Right cardiac atrium (tissue), 5 donors: ENCODE results near the gene CCDC33. TPM values are rescaled to one million over a fixed set of nuclear protein-coding genes. Genes with fewer than 3 reads are reported as not detected.
"Not testable (repeated sequence)": the region's sequence is repeated elsewhere in the genome, so short reads cannot be mapped to it uniquely, and the experiment has no call there.

ENCODE experiments used
- ATAC-seq, 2 donors: fragments of 200-7000 bp; cut with Tn5 transposase; one replicate each; pipeline versions ENCODE4 v1.8.0 to v1.9.1; 2020; ENCODE audit warnings: moderate library complexity in 2 of 2, mild to moderate bottlenecking in 1 of 2
- DNase-seq, 3 donors: peaks; one replicate each; pipeline ENCODE4 v3.0.0-alpha.2; 2020
- H3K27ac ChIP-seq: one replicate; pipeline ENCODE4 v1.5.1; 2013; ENCODE audit warnings: mild to moderate bottlenecking, low read length, control low read depth, moderate library complexity
- H3K27me3 ChIP-seq: one replicate; pipeline ENCODE4 v1.6.1; 2013; ENCODE audit not compliant: control insufficient read depth, insufficient read depth
- H3K4me1 ChIP-seq: one replicate; pipeline ENCODE4 v1.6.1; 2013; ENCODE audit warnings: low read length; ENCODE audit not compliant: control insufficient read depth, insufficient read depth
- H3K4me3 ChIP-seq: one replicate; pipeline ENCODE4 v1.5.1; 2013; ENCODE audit warnings: low read length, control low read depth
- H3K9me3 ChIP-seq: one replicate; pipeline ENCODE4 v1.6.1; 2013; ENCODE audit warnings: low read length; ENCODE audit not compliant: control insufficient read depth
- WGBS: extraction: QIAGEN DNeasy Blood & Tissue Kit; methylation state at CpG from one replicate; pipeline ENCODE4 v1.1.7; 2013; 5-methylcytosine and 5-hydroxymethylcytosine counted together
- intact Hi-C, 4 donors: fragments of 100-400 bp; cut with DNase I; formaldehyde crosslinking; loops; one replicate each; pipeline versions ENCODE4 v1.11.0 to v1.14.0; 2022 to 2023
- polyA plus RNA-seq: library from polyadenylated mRNA; stranded (reverse); fragments of 200-250 nt; gene quantifications from one replicate; pipeline ENCODE4 v1.2.3, GENCODE V29; 2013
- total RNA-seq, 4 donors: library from RNA; stranded (reverse); fragmentation: NEBNext Ultra II Directional; extraction: Animal tissue kit (Norgen Biotek cat#: 25700); gene quantifications; one replicate each; pipeline ENCODE4 v1.2.1, GENCODE V29; 2021
- donor health status: healthy with polysubstance abuse.
- donor health status: DM: no; HTN: yes; CAD: no.
- donor health status: DM: no; HTN: no; CAD: no.
- donor health status: DM: no; HTN: yes; CAD: no; lungs with severe emphysema.
- donor health status: DM: yes; HTN: yes; CAD: no.

Gene CCDC33
- total and polyA plus RNA-seq, 5 donors, result 0.07 TPM; not detected in 4

DNA sequence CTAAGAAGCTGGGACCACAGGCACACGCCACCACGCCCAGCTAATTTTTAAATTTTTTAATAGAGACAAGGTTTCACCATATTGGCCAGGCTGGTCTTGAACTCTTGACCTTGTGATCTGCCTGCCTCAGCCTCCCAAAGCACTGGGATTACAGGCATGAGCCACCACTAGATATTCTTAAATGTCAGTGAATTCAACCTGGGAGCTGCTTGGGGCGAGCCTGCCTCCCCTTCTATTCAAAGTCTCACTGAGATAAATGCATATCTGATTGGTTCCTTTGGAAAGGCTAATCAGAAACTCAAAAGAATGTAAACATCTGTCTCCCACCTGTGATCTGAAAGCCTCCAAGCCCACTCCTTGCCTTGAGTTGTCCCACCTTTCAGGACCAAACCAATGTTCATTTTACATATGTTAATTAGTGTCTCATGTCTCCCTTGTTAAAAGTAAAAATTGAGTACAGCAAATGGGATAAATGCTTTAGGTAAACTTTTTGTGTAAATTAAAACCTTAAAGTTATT, 116.3 kb downstream of the CCDC33 start:
- Histone ChIP-seq H3K9me3 (no peaks in the 10 kb centered on the region), H3K4me3 (no peak overlapping the region), H3K27me3 (no peaks in the 10 kb centered on the region), H3K4me1 (no peaks in the 10 kb centered on the region), H3K27ac (no peak overlapping the region)
- intact Hi-C loops, result no loop called here
- no peak for ATAC-seq
- WGBS, result 70% methylated on average over 3 of the region's 3 CpGs
- DNase-seq, result no peak

DNA sequence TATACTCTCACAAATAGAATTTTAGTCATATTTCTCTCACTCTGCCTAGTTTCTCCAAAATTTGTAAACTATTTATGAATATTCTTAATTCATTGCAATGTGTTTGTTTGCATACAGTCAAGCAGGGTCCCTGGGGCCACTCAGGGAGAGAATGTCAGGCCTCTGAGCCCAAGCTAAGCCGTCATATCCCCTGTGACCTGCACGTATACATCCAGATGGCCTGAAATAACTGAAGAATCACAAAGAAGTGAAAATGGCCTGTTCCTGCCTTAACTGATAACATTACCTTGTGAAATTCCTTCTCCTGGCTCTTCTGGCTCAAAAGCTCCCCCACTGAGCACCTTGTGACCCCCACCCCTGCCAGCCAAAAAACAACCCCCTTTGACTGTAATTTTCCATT, 117.9 kb downstream of the CCDC33 start:
- H3K9me3 ChIP-seq, ATAC-seq, intact Hi-C loops, DNase-seq, H3K27ac ChIP-seq, H3K27me3 ChIP-seq, H3K4me1 ChIP-seq, H3K4me3 ChIP-seq: not testable (repeated sequence)
- 64% methylated on average over 2 of the region's 2 CpGs for WGBS

GRCh38 chr15:74356050-74356449, 119.9 kb downstream of the CCDC33 start:
- intact Hi-C loops, H3K27me3 ChIP-seq, ATAC-seq, H3K27ac ChIP-seq, H3K4me3 ChIP-seq, H3K9me3 ChIP-seq, DNase-seq, H3K4me1 ChIP-seq: not testable (repeated sequence)
- 82% methylated on average over 6 of the region's 6 CpGs for WGBS

DNA sequence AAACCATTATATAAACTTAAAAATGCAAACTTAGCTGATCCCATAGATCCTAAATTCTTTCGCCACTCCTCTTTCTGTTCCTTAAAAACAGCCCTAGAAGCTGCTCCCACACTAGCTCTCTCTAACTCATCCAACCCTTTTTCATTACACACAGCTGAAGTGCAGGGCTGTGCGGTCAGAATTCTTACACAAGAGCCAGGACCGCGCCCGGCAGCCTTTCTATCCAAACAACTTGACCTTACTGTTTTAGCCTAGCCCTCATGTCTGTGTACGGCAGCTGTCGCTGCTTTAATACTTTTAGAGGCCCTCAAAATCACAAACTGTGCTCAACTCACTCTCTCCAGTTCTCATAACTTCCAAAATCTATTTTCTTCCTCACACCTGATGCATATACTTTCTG, 121.4 kb downstream of the CCDC33 start:
- 91% methylated on average over 7 of the region's 7 CpGs for WGBS
- intact Hi-C loops, DNase-seq, H3K4me3 ChIP-seq, H3K27ac ChIP-seq, H3K27me3 ChIP-seq, H3K9me3 ChIP-seq, H3K4me1 ChIP-seq, ATAC-seq: not testable (repeated sequence)

DNA sequence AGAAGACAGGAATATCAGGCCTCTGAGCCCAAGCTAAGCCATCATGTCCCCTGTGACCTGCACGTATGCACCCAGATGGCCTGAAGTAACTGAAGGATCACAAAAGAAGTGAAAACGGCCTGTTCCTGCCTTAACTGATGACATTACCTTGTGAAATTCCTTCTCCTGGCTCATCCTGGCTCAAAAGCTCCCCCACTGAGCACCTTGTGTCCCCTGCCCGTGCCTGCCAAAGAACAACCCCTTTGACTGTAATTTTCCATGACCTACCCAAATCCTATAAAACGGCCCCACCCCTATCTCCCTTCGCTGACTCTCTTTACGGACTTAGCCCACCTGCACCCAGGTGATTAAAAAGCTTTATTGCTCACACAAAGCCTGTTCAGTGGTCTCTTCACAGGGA, 123.2 kb downstream of the CCDC33 start:
- WGBS, result 64% methylated on average over 6 of the region's 6 CpGs
- ATAC-seq, intact Hi-C loops, H3K27ac ChIP-seq, H3K4me1 ChIP-seq, H3K27me3 ChIP-seq, DNase-seq, H3K4me3 ChIP-seq, H3K9me3 ChIP-seq: not testable (repeated sequence)

DNA sequence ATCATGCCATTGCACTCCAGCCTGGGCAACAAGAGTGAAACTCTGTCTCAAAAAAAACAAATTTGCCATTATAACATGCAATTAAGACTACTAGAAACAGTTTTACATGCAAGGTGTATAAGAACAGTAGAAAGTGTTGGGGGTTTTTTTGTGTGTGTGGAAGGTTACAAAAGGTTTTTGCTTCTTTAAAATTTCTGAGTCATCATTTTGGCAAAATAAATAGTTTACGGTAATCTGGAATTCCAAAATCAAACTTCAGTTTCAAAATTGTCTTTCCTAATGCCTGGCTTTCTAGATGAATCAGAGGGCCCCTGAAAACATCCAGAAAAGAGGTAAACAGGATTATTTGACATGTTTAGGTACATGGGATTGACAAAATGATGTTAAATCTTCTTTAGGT, 124.7 kb downstream of the CCDC33 start:
- intact Hi-C loops, H3K4me1 ChIP-seq, ATAC-seq, H3K27me3 ChIP-seq, H3K4me3 ChIP-seq, H3K9me3 ChIP-seq, H3K27ac ChIP-seq, DNase-seq: not testable (repeated sequence)
- 48% methylated on average over 1 of the region's 1 CpG for WGBS

GRCh38 chr15:74362482-74362881, 126.4 kb downstream of the CCDC33 start:
- no peak overlapping the region for H3K4me3 ChIP-seq
- no peak for DNase-seq
- intact Hi-C loops, result no loop called here
- no peaks in the 10 kb centered on the region for H3K9me3 ChIP-seq
- no peak overlapping the region for H3K27ac ChIP-seq
- no peaks in the 10 kb centered on the region for H3K4me1 ChIP-seq
- ATAC-seq, result no peak
- 79% methylated on average over 1 of the region's 1 CpG for WGBS
- H3K27me3 ChIP-seq, result no peaks in the 10 kb centered on the region

DNA sequence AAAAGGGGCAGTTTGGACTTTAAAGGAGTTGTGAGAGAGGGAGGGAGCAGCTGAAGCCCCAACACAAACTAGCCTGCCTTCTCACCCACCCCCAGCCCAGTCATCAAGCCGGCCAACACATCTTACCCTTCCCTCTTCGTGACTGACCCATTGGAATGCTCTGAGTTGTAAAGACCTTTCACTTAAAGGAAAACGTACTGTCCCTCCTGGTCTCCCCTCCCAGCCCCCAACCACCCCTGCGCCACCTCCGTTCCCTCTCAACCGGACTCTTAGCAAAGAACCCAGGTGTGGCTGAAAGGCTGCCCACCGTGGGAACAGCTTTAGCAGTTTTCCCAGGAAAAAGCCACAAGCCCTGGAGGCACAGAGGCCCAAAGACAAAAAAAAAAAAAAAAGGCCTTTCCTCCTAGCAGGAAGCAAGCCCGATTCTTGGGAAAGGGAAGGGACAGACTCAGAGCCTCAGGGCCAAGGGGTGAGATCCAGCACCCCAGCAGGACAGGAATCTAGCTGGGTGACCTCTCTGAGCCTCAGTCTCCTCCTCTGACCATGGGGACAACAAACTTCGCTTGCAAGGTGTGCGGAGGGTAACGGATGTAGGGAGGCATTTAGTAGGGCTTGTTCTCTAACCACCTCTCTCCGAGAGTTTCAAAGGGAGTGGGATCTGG, 128.9 kb downstream of the CCDC33 start:
- Histone ChIP-seq H3K27me3 (no peaks in the 10 kb centered on the region), H3K27ac (no peak overlapping the region), H3K9me3 (no peaks in the 10 kb centered on the region), H3K4me3 (peak overlapping the region; percentile 49), H3K4me1 (no peaks in the 10 kb centered on the region)
- no peak for DNase-seq
- intact Hi-C loops, result no loop called here
- no peak for ATAC-seq
- 82% methylated on average over 12 of the region's 12 CpGs for WGBS

- no peaks in the 10 kb centered on the region for H3K9me3 ChIP-seq
- H3K27ac ChIP-seq, result peak overlapping the region; percentile 40
- no peaks in the 10 kb centered on the region for H3K27me3 ChIP-seq
- peak; percentile 87 for ATAC-seq
- DNase-seq, result peak; percentile 65 to 87 (median 86)
- intact Hi-C loops, result no loop called here
- peak overlapping the region; percentile 49 for H3K4me3 ChIP-seq
- H3K4me1 ChIP-seq, result no peaks in the 10 kb centered on the region
- WGBS, result 6% methylated on average over 75 of the region's 75 CpGs
Observed at GRCh38 chr15:74365598-74366445, 129.7 kb downstream of the CCDC33 start.

GRCh38 chr15:74367296-74367854, 131.2 kb downstream of the CCDC33 start, which contains the start of gene CYP11A1:
Gene CYP11A1 (minus strand): TSS chr15:74367646. CDS start chr15:74367585, 61 bp downstream.
- no peak for DNase-seq

DNA sequence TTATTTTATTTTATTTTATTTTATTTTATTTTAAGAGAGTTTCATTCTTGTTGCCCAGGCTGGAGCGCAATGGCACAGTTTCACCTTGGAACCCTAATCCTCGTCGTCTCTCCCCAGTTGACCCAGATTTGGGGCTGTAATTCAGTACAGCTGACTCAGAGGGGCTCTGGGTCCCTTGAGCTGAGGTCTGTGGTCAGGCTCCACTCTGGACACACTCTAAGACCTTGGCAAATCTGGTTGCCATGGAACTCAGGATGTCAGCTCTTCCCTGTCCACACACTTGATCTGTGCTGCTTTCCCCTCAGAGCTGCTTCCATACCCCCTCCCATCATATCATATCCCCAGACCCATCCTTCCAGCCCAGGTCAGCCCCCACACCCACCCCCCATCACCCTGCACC, 132.0 kb downstream of the CCDC33 start:
- no peaks in the 10 kb centered on the region for H3K4me1 ChIP-seq
- no peak for DNase-seq
- H3K27ac ChIP-seq, result no peak overlapping the region
- no peak for ATAC-seq
- WGBS, result 90% methylated on average over 3 of the region's 3 CpGs
- no peaks in the 10 kb centered on the region for H3K9me3 ChIP-seq
- intact Hi-C loops, result no loop called here
- no peaks in the 10 kb centered on the region for H3K27me3 ChIP-seq
- no peak overlapping the region for H3K4me3 ChIP-seq

More at GRCh38 chr15:74367296-74367854, 131.2 kb downstream of the CCDC33 start, which contains the start of gene CYP11A1:
- no peak within 1 kb of the TSS for H3K27ac ChIP-seq
- no peaks in the 10 kb centered on the region for H3K9me3 ChIP-seq
- no peak for ATAC-seq
- WGBS, result 88% methylated on average over 12 of the region's 12 CpGs
- H3K4me3 ChIP-seq, result no peak within 1 kb of the TSS
- no peaks in the 10 kb centered on the region for H3K27me3 ChIP-seq
- H3K4me1 ChIP-seq, result no peaks in the 10 kb centered on the region
- intact Hi-C loops, result no loop called here
